B cell (primary cell): ENCODE measurements around the gene NEUROD2.

Experiments used
- EZH2 ChIP-seq: IDR thresholded peaks from 2 replicates; pipeline ENCODE4 v1.6.1; 2012; ENCODE audit warnings: borderline replicate concordance, low read depth, mild to moderate bottlenecking, moderate library complexity, low read length; ENCODE audit not compliant: insufficient read depth, poor library complexity, severe bottlenecking
- TF ChIP-seq, protein P1 (sequence below): fragments of 200-600 bp; IDR thresholded peaks from one replicate; pipeline ENCODE4 v1.8.0; 2022; ENCODE audit warnings: antibody characterized with exemption, mild to moderate bottlenecking

DNA sequence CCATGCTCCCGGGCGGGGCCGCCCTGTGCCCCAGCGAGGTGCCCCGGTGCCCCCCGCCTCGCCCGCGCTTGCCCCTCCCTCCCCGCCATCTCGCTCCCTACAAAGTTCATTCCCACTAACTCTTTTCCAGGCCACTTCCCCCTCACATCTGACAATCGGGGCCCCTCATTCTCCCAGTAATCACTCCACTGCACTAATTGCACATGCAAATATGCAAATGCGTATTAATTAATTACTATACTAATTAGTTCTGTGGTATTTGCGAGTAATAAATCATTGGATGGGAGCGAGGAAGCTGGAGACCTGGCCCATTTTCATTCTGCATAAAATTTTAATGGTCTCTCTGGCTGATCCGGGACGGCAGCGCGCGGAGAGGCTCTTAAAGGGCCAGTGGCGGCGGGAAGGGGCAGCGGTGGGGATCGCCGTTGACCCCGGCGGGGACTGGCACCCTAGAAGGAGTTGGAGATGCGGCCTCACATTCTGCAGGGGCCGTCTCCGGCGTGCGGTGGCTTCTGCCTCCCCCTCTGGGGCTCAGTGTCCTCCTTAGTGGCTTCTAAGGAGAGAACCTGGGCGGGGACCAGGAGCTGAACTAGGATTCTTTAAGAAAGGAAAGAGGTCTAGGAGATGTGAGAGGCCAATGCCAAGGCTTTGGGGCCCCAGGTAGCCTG lies 10.7 kb upstream of the NEUROD2 start:
- TF ChIP-seq, protein P1, sequence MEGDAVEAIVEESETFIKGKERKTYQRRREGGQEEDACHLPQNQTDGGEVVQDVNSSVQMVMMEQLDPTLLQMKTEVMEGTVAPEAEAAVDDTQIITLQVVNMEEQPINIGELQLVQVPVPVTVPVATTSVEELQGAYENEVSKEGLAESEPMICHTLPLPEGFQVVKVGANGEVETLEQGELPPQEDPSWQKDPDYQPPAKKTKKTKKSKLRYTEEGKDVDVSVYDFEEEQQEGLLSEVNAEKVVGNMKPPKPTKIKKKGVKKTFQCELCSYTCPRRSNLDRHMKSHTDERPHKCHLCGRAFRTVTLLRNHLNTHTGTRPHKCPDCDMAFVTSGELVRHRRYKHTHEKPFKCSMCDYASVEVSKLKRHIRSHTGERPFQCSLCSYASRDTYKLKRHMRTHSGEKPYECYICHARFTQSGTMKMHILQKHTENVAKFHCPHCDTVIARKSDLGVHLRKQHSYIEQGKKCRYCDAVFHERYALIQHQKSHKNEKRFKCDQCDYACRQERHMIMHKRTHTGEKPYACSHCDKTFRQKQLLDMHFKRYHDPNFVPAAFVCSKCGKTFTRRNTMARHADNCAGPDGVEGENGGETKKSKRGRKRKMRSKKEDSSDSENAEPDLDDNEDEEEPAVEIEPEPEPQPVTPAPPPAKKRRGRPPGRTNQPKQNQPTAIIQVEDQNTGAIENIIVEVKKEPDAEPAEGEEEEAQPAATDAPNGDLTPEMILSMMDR, result no peak
- no peak for TF ChIP-seq EZH2
